ENCODE results near the gene MBNL3. TPM values are rescaled to one million over a fixed set of nuclear protein-coding genes. Genes with fewer than 3 reads are reported as not detected.
A peak's percentile ranks its signal among the peaks of the same experiment; 100 is the strongest.
"Not testable (repeated sequence)": the region's sequence is repeated elsewhere in the genome, so short reads cannot be mapped to it uniquely, and the experiment has no call there.

Gene MBNL3
- total RNA-seq, 8 experiments from 2014 or later: 0.38 to 9.0 (median 2.4) TPM

DNA sequence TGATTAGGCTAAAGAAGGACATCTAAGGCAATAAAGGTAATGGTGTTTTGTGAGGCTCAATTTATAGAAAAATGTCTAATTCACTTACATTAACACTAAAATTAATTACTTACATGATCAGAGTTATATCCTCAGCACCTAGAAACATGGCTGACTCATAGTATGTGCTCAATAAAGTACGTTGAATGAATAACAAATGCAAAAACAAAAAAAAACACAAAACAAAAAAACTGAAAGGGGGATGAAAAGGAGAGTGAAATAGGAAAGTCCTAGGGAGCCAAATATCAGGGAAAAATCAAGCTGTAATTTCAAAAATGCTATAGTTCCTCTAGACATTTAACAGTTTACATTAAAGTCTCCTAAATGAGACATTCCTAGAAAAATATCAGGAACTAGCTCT, 18.7 kb downstream of the MBNL3 start:
- H3K27ac ChIP-seq: no peak overlapping the region
- WGBS, 10 experiments: 30 to 100% (median 63%) methylated on average over 1 of the region's 1 CpG; no CpG with 5 or more reads in 5 of the 10 experiments
- no peak for ATAC-seq (replicated peaks in 6 of 8)
- in situ Hi-C loops (cut with MboI; ENCODE audit: low pct_unique_long_range_greater_than_20kb in 2 of 9, low sequenced_read_pairs in 9 of 9, unreplicated experiment in 9 of 9): no loop called here
- no peaks in the 10 kb centered on the region for H3K4me1 ChIP-seq (replicated peaks in 1 of 2)
- H3K4me3 ChIP-seq: no peak overlapping the region

DNA sequence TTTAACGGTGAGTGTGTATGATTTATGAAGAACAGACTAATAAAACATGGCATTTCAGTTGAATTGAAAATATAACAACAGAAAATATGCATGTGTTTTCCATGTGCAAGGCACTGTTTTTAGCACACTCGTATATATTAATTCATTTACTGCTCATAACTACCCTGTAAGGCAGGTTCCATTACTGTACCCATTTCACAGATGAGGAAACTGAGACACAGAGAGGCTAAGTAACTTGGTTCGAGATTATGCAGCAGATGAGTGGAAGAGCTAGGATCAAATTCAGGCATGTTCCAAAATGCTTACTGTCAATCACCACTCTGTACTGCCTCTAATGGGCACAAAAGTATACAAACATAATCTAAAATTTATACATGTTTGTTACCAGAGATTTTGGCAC, 20.4 kb downstream of the MBNL3 start:
- WGBS, 10 experiments: 59 to 100% (median 83%) methylated on average over 1 to 3 of the region's 3 CpGs; no CpG with 5 or more reads in 5 of the 10 experiments
- Histone ChIP-seq H3K4me3 (no peak overlapping the region), H3K27ac (no peak overlapping the region), H3K4me1 (replicated peaks in 1 of 2) (no peaks in the 10 kb centered on the region)
- in situ Hi-C loops (cut with MboI; ENCODE audit: low pct_unique_long_range_greater_than_20kb in 2 of 9, low sequenced_read_pairs in 9 of 9, unreplicated experiment in 9 of 9): no loop called here
- ATAC-seq (replicated peaks in 6 of 8): no peak

DNA sequence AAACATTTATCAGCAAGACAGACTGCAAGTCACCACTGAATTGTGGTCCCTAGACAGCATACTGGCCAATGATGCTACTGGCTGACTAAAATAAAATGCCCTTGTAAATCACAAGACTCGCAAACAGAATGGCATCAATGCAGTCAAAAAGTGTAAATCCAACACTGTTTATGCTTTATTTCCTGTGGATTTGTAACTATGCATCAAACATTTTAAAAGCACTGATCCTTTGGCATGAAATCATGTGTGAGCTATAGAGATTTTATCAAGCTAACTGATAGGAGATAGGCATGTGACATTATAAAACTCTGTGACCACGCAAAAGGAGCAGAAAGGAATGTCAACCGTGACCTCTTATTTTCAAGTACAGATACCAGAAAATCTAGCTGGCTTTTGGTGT, 20.8 kb downstream of the MBNL3 start:
- ATAC-seq (replicated peaks in 6 of 8): no peak
- no peak overlapping the region for H3K27ac ChIP-seq
- in situ Hi-C loops (cut with MboI; ENCODE audit: low pct_unique_long_range_greater_than_20kb in 2 of 9, low sequenced_read_pairs in 9 of 9, unreplicated experiment in 9 of 9): no loop called here
- H3K4me3 ChIP-seq: no peak overlapping the region
- no peaks in the 10 kb centered on the region for H3K4me1 ChIP-seq (replicated peaks in 1 of 2)
- 20 to 100% (median 90%) methylated on average over 1 to 3 of the region's 3 CpGs; no CpG with 5 or more reads in 1 of the 10 experiments for WGBS, 10 experiments

DNA sequence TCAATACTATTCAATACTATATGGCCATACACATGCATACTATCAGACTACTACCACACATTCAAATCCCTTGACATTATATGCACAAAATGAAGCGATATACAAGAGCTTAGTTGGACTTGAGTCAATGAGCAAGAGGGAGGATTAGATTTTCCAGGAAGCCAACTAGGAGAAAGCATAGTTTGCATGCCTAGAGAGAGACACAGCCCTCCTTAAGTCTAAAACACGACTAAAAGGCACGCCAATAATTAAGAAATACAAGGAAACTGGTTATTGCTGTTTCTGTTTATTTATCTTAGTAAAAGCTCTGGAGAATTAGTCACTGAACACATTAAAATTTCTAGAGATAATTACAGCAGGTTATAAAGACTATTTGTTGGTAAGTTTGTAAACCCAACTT, 21.8 kb downstream of the MBNL3 start:
- Histone ChIP-seq H3K4me1 (replicated peaks in 1 of 2) (no peaks in the 10 kb centered on the region), H3K27ac (no peak overlapping the region), H3K4me3 (no peak overlapping the region)
- in situ Hi-C loops (cut with MboI; ENCODE audit: low pct_unique_long_range_greater_than_20kb in 2 of 9, low sequenced_read_pairs in 9 of 9, unreplicated experiment in 9 of 9): no loop called here
- ATAC-seq (replicated peaks in 6 of 8): peak in 3 of 8 experiments; percentile 16 to 73 (median 59)
- WGBS, 10 experiments: 0 to 100% (median 25%) methylated on average over 1 to 3 of the region's 3 CpGs; no CpG with 5 or more reads in 5 of the 10 experiments

DNA sequence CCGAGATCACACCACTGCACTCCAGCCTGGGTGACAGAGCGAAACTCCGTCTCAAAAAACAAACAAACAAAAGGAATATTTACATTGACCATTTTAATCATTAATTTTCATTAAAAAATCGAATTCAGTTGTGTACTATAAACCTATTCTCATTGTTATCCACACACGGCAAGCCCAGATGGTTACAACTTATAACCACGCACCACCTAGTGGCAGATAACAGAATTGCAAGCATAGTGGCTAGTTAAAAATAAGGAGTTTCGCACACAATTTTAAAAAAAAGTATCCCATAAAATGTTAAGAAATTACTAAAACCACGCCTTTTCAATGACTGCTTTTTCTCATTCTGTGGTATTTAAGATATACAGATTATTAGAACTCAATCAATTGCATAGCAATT, 25.4 kb downstream of the MBNL3 start:
- Histone ChIP-seq H3K27ac (no peak overlapping the region), H3K4me3 (no peak overlapping the region), H3K4me1 (replicated peaks in 1 of 2) (no peaks in the 10 kb centered on the region)
- ATAC-seq (replicated peaks in 6 of 8): no peak
- in situ Hi-C loops (cut with MboI; ENCODE audit: low pct_unique_long_range_greater_than_20kb in 2 of 9, low sequenced_read_pairs in 9 of 9, unreplicated experiment in 9 of 9): no loop called here
- 25 to 73% (median 51%) methylated on average over 2 to 7 of the region's 8 CpGs; no CpG with 5 or more reads in 4 of the 10 experiments for WGBS, 10 experiments

DNA sequence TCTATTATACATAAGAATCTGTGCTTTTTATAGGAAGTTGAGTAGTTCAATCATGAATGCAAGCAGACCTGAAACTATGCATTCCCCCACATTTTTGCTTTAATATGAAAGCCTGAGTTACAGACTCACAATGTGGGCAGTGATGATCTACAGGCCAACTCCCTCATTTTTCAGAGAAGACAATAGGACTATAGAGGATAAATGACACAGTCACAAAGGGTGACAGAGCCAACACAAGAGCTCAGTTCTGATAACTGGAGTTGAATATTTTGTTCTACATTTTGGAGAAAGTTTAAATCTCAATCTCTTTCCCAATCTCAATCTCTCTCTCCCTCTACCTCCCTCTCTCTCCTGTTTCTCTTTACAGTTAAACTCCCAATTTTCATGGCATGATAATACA, 27.0 kb downstream of the MBNL3 start:
- ATAC-seq (replicated peaks in 6 of 8): no peak
- Histone ChIP-seq H3K4me3 (no peak overlapping the region), H3K4me1 (replicated peaks in 1 of 2) (no peaks in the 10 kb centered on the region), H3K27ac (no peak overlapping the region)
- in situ Hi-C loops (cut with MboI; ENCODE audit: low pct_unique_long_range_greater_than_20kb in 2 of 9, low sequenced_read_pairs in 9 of 9, unreplicated experiment in 9 of 9): no loop called here

DNA sequence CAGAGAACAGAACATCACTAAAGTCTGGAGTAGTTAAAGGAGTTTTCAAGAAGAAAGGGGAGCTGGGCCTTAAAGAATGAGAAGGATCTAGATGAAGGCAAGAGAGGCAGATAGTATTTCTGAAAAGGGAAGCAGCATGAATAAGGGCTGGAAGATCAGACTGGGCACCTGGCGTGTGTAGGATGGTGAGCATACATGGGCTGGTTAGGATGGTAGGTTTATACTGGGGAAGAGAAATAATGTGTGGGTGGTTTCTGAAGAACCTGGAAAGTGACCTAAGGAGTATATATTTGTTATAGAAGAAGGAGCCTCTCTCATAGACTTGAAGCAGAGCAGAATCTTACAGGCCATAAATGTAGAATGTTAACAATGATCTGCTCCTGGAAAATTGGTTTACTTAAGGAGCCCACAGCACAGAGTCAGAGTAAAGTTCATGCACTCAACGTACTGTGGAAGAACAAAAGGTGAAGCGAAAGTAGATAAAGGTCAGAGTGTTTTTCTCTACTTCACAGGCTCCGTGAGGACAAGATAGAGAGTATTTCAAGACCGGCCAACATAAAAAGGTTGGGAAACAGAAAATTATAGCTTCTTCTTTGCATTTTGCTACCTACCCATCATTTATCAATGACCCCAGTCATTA, 35.8 kb downstream of the MBNL3 start:
- in situ Hi-C loops (cut with MboI; ENCODE audit: low pct_unique_long_range_greater_than_20kb in 2 of 9, low sequenced_read_pairs in 9 of 9, unreplicated experiment in 9 of 9): no loop called here
- Histone ChIP-seq H3K27ac (no peak overlapping the region), H3K4me3 (no peak overlapping the region), H3K4me1 (replicated peaks in 1 of 2) (no peaks in the 10 kb centered on the region)
- ATAC-seq (replicated peaks in 6 of 8): no peak
- whole genome bisulfite sequencing, 10 experiments: 57 to 100% (median 94%) methylated on average over 2 to 4 of the region's 5 CpGs; no CpG with 5 or more reads in 6 of the 10 experiments

DNA sequence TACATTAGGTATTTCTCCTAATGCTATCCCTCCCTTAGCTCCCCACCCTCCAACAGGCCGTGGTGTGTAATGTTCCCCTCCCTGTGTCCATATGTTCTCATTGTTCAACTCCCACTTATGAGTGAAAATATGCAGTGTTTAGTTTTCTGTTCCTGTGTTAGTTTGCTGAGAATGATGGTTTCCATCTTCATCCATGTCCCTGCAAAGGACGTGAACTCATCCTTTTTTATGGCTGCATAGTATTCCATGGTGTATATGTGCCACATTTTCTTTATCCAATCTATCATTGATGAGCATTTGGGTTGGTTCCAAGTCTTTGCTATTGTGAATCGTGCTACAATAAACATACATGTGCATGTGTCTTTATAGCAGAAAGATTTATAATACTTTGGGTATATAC, 42.9 kb downstream of the MBNL3 start:
- H3K4me3 ChIP-seq; H3K27ac ChIP-seq; in situ Hi-C loops (cut with MboI; ENCODE audit: low pct_unique_long_range_greater_than_20kb in 2 of 9, low sequenced_read_pairs in 9 of 9, unreplicated experiment in 9 of 9); ATAC-seq (replicated peaks in 6 of 8); H3K4me1 ChIP-seq (replicated peaks in 1 of 2): not testable (repeated sequence)
- WGBS, 10 experiments: no CpG with 5 or more reads among the region's 3 CpGs

DNA sequence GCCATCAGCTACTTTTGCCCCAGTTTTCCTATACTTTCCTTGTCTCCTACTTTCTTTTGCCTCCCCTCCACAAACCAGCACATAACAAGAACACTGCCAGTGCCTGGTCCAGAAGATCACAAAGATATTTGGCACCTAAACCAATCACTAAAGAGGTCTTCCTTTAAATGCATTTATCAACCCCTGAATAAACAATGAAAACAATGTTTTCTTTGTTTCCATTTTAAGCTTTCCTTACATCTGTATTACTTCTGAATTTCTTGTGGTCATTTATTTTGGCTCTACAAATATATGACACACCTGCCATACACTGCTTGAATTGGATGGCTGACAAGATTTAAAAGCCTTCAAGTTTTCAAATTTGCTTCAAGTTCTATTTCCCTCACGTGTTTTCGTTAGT, 43.9 kb downstream of the MBNL3 start:
- Histone ChIP-seq H3K4me3 (no peak overlapping the region), H3K27ac (no peak overlapping the region), H3K4me1 (replicated peaks in 1 of 2) (no peaks in the 10 kb centered on the region)
- in situ Hi-C loops (cut with MboI; ENCODE audit: low pct_unique_long_range_greater_than_20kb in 2 of 9, low sequenced_read_pairs in 9 of 9, unreplicated experiment in 9 of 9): no loop called here
- no peak for ATAC-seq (replicated peaks in 6 of 8)
- WGBS, 10 experiments: 33 to 100% (median 90%) methylated on average over 1 to 2 of the region's 2 CpGs; no CpG with 5 or more reads in 7 of the 10 experiments

DNA sequence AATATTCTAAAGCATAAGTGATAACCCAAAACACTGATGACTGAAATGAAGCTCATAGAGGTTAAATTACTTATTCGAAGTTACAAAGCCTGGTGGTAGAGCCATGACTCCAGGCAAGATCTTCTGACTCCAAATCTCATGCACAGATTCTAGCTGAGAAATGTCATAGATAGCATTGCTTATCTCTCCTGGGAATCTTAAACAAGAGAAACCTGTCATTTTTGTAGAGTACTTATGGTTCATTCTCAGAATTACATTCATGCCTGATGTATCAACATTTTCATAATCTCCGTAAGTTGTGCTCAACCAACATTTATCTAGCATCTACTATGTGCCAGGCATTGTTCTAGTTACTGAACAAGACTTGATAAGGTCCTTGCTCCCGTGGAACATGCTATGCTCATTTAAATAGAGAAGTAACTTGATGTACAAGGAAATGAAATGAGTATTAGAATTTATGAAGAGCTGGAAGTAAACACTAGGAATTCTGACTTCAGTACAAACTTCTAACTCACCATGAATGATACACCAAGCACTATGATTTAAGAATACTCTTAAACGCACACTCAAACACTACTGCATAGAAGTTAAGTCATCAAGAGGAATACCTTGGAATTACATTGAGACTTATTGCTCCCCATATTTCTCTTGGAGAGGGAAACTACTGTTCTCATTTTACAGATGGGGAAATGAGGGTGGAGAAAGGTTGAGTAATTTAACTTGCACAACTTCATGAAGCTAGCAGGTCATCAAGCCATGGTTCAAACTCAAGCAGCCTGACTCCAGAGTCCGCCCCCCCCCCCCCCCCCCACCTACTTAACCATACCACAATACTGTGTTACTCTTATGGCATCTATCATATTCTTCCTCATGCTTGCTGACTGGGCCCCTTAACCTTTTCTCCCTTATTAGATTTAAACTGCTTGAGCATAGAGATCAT, 45.4 kb downstream of the MBNL3 start:
- in situ Hi-C loops (cut with MboI; ENCODE audit: low pct_unique_long_range_greater_than_20kb in 2 of 9, low sequenced_read_pairs in 9 of 9, unreplicated experiment in 9 of 9): no loop called here
- no peak overlapping the region for H3K27ac ChIP-seq
- no peak for ATAC-seq (replicated peaks in 6 of 8)
- 37 to 100% (median 77%) methylated on average over 1 to 4 of the region's 5 CpGs; no CpG with 5 or more reads in 4 of the 10 experiments for WGBS, 10 experiments
- no peaks in the 10 kb centered on the region for H3K4me1 ChIP-seq (replicated peaks in 1 of 2)
- H3K4me3 ChIP-seq: no peak overlapping the region

DNA sequence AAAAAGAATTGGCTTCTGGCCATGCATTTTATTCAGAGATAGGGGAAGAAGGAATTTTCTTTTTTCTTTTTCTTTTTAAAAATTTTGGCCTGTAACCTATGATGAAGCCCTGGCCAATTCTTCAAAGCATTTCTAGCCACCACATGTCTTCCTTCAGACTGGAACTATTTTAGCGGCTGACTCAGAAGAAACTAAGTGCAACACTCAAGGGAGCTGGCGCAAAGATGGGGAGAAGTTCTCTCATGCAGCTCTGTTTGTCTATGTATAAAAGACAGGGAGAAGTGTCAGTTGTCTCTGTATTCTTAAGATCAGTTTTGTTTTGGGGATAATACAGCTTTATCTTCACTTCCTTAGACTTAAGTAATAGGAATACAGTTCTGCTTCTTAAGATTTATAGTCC, 46.1 kb downstream of the MBNL3 start:
- ATAC-seq (replicated peaks in 6 of 8): peak in 1 of 8 experiments; percentile 46
- WGBS, 10 experiments: 60 to 100% (median 92%) methylated on average over 1 to 2 of the region's 2 CpGs; no CpG with 5 or more reads in 6 of the 10 experiments
- in situ Hi-C loops (cut with MboI; ENCODE audit: low pct_unique_long_range_greater_than_20kb in 2 of 9, low sequenced_read_pairs in 9 of 9, unreplicated experiment in 9 of 9): no loop called here
- Histone ChIP-seq H3K27ac (no peak overlapping the region), H3K4me3 (no peak overlapping the region), H3K4me1 (replicated peaks in 1 of 2) (no peaks in the 10 kb centered on the region)

DNA sequence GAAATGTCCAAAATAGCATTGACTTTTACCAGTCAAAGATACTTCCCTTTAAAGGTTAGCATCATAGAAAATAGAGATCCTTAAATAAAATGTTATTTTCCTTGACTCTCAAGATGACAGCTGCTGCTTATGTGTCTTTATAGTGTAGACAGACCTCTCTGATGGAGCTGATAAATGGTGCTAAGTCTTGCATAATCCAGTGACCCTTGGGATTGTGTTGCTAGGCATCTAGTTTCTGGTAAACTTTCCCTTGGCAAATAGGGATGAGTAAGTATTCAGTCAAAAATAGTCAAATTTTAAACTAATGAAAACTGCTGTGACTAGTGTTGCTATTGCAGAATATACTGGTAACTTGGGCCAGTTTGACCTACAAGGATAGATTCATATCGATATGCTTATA, 53.6 kb downstream of the MBNL3 start:
- H3K4me1 ChIP-seq (replicated peaks in 1 of 2): peaks cover 0 to 5% of the 10 kb centered on the region in 2 donors
- no peak overlapping the region for H3K4me3 ChIP-seq
- in situ Hi-C loops (cut with MboI; ENCODE audit: low pct_unique_long_range_greater_than_20kb in 2 of 9, low sequenced_read_pairs in 9 of 9, unreplicated experiment in 9 of 9): no loop called here
- no peak overlapping the region for H3K27ac ChIP-seq
- 0 to 100% (median 38%) methylated on average over 1 of the region's 1 CpG; no CpG with 5 or more reads in 7 of the 10 experiments for WGBS, 10 experiments
- no peak for ATAC-seq (replicated peaks in 6 of 8)

DNA sequence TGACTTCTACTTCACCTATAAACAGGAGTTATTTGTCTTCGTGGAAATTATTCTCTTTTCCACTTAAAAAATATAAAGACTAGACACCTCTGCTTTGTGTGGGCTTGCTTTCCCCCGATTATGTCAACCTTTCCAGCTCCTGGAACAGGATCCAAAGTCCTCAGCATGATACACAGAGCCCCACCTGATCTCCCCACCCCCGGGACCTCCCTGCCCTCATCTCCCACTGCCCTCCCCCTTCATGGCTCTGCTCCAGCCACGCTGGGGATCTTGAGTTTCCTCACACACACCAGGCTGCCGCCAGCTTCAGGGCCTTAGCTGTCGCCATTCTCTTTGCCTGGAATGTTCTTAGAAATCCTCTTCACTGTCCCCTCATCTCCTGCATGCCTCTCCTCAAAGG, 55.3 kb downstream of the MBNL3 start:
- no peak overlapping the region for H3K27ac ChIP-seq
- no peak overlapping the region for H3K4me3 ChIP-seq
- 0% methylated on average over 1 of the region's 6 CpGs; no CpG with 5 or more reads in 9 of the 10 experiments for WGBS, 10 experiments
- ATAC-seq (replicated peaks in 6 of 8): peak in 1 of 8 experiments; percentile 33
- peaks cover 0 to 5% of the 10 kb centered on the region in 2 donors for H3K4me1 ChIP-seq (replicated peaks in 1 of 2)
- in situ Hi-C loops (cut with MboI; ENCODE audit: low pct_unique_long_range_greater_than_20kb in 2 of 9, low sequenced_read_pairs in 9 of 9, unreplicated experiment in 9 of 9): no loop called here
